Nucleus accumbens (tissue), 56 donors: ENCODE results near the gene PRG3.

Experiments
- DNase-seq, 56 donors: peaks; one replicate each; lab custom pipeline; 2025; lab: John Stamatoyannopoulos, UW

PRG3 gene, protein sequence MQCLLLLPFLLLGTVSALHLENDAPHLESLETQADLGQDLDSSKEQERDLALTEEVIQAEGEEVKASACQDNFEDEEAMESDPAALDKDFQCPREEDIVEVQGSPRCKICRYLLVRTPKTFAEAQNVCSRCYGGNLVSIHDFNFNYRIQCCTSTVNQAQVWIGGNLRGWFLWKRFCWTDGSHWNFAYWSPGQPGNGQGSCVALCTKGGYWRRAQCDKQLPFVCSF

GRCh38 chr11:57380975-57381374, at the start of gene PRG3:
Gene PRG3, minus strand, starts transcription at chr11:57381150. Its CDS starts 442 bp downstream, at chr11:57380708.
- DNase-seq = no peak

- DNase-seq = no peak
Observed at GRCh38 chr11:57429946-57430345, 49.0 kb upstream of the PRG3 start.

DNA sequence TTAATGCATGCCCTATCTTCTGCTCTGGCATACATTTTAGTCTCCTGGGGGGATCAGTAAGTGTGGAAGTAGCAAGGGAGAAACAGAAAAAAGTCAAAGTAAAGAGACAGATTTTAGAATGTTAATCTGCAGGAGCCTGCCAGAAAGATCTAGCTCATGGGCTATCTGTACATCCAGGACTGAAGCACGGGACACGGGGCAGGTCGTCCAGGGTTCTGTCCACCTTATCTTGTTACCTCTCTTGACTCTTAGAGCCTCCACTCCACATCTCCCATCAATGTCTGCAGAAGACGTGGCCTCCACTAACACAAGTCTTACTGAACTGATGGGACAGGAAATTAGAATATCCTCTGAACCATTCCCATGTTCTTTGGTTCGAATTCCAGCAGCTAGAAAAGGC, 47.7 kb upstream of the PRG3 start:
- DNase-seq = no peak

DNA sequence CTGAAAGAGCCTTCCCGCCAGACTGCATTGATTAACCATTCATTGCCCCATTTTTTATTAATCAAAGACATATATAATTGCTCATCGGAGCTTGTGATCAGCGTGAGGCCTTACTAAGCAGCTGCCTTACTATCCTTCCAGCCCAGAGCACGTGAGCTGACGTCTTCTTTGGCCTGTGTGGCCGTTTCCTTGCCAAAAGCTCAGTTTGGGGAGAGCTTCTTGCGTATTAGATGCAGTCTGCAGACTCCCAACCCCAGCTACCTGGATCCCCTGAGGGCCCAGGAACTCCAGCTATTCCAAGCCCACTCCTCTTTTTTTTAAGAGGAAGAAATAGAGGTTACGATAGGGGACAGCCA, 46.8 kb upstream of the PRG3 start:
- peak in 34 of 56 donors; percentile 2 to 55 (median 26) for DNase-seq

GRCh38 chr11:57426929-57427726, 46.2 kb upstream of the PRG3 start, which contains the start of gene SLC43A3:
Gene SLC43A3, minus strand, starts transcription at chr11:57427121. Its CDS starts 949 bp downstream, at chr11:57426172.
- DNase-seq = peak in 36 of 56 donors; percentile 4 to 63 (median 24)

- no peak for DNase-seq
Observed at GRCh38 chr11:57426439-57426928, 45.5 kb upstream of the PRG3 start.

- DNase-seq = peak in 11 of 56 donors; percentile 4 to 52 (median 10)
Observed at GRCh38 chr11:57425565-57426438, 44.9 kb upstream of the PRG3 start.

- peak in 6 of 56 donors; percentile 5 to 25 (median 8) for DNase-seq
Observed at GRCh38 chr11:57424792-57425564, 44.0 kb upstream of the PRG3 start.

- no peak for DNase-seq
Observed at GRCh38 chr11:57424137-57424791, 43.3 kb upstream of the PRG3 start.

DNA sequence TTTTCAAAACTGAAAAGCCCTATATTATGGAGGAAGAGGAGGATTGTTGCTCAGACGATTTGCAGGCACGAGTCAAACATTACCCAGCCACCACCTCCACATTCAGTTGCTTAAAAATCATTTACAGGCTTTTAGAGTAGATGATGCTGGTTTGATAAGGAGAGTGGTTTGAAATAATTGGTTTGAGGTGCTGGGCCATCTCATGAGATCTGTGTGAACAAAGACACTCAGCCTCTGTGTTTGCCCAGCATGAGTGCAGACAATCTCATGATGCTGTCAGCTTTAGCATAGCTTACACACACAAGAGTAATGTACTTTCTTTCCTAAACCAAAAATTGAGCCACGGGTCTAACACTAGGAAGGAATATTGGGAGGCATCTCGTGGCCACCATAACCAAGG, 41.7 kb upstream of the PRG3 start:
- DNase-seq = no peak

GRCh38 chr11:57421805-57422204, 40.9 kb upstream of the PRG3 start:
- no peak for DNase-seq

- DNase-seq = no peak
Observed at GRCh38 chr11:57421066-57421465, 40.1 kb upstream of the PRG3 start.

GRCh38 chr11:57419146-57419545, 38.2 kb upstream of the PRG3 start:
- DNase-seq = no peak

GRCh38 chr11:57418131-57418530, 37.2 kb upstream of the PRG3 start:
- no peak for DNase-seq

- no peak for DNase-seq
Observed at GRCh38 chr11:57417056-57417455, 36.1 kb upstream of the PRG3 start.

- DNase-seq = no peak
Observed at GRCh38 chr11:57416436-57416835, 35.5 kb upstream of the PRG3 start.

- DNase-seq = no peak
Observed at GRCh38 chr11:57414612-57415212, 33.8 kb upstream of the PRG3 start.

GRCh38 chr11:57413681-57414080, 32.7 kb upstream of the PRG3 start:
- DNase-seq = no peak

GRCh38 chr11:57410287-57410686, 29.3 kb upstream of the PRG3 start:
- DNase-seq = no peak
